Lung (tissue), 12 donors: ENCODE measurements around the gene LARGE1. TPM values are rescaled to one million over a fixed set of nuclear protein-coding genes. Genes with fewer than 3 reads are reported as not detected.

Source experiments
- ATAC-seq: fragments of 200-7000 bp; cut with Tn5 transposase; one replicate; pipeline ENCODE4 v1.9.1; 2020; ENCODE audit warnings: moderate number of reproducible peaks; ENCODE audit not compliant: insufficient read depth, low FRiP score
- DNase-seq, 3 donors: peaks; one replicate each; pipeline ENCODE4 v3.0.0-alpha.2; 2013 to 2017
- H3K27ac ChIP-seq, 2 donors: one replicate each; pipeline ENCODE4 v1.5.1; 2013; ENCODE audit warnings: mild to moderate bottlenecking in 2 of 2, moderate library complexity in 2 of 2, control low read depth in 1 of 2, inconsistent platforms in 1 of 2, low read depth in 1 of 2, low read length in 1 of 2
- H3K27me3 ChIP-seq, 3 donors: one replicate each; pipeline ENCODE4 v1.5.1; 2013; ENCODE audit warnings: low read length in 2 of 3; ENCODE audit not compliant: control insufficient read depth in 3 of 3, insufficient read depth in 3 of 3
- H3K36me3 ChIP-seq, 4 donors: one replicate each; pipeline ENCODE4 v1.5.1; 2013; ENCODE audit warnings: low read length in 4 of 4, mild to moderate bottlenecking in 1 of 4, moderate library complexity in 1 of 4; ENCODE audit not compliant: control insufficient read depth in 4 of 4, insufficient read depth in 4 of 4
- H3K4me1 ChIP-seq, 5 donors: one replicate each; pipeline ENCODE4 v1.5.1; 2013; ENCODE audit warnings: low read length in 5 of 5, mild to moderate bottlenecking in 2 of 5, moderate library complexity in 1 of 5; ENCODE audit not compliant: control insufficient read depth in 5 of 5, insufficient read depth in 5 of 5
- H3K4me3 ChIP-seq: one replicate; pipeline ENCODE4 v1.5.1; 2013; ENCODE audit warnings: mild to moderate bottlenecking, control low read depth, moderate library complexity
- H3K9ac ChIP-seq, 2 donors: one replicate each; pipeline ENCODE4 v1.5.1; 2013; ENCODE audit warnings: low read length in 2 of 2, control low read depth in 1 of 2; ENCODE audit not compliant: insufficient read depth in 1 of 2
- H3K9me3 ChIP-seq, 4 donors: one replicate each; pipeline ENCODE4 v1.5.1; 2013; ENCODE audit warnings: low read length in 3 of 4, mild to moderate bottlenecking in 1 of 4, moderate library complexity in 1 of 4; ENCODE audit not compliant: control insufficient read depth in 4 of 4, insufficient read depth in 3 of 4
- CTCF ChIP-seq: IDR thresholded peaks from 2 replicates; pipeline ENCODE4 v1.5.1; 2012; ENCODE audit warnings: mild to moderate bottlenecking; ENCODE audit errors: control extremely low read depth, extremely low read depth
- WGBS, 2 donors: extraction: QIAGEN DNeasy Blood & Tissue Kit; methylation state at CpG; one replicate each; pipeline ENCODE4 v1.1.7; 2013; 5-methylcytosine and 5-hydroxymethylcytosine counted together
- polyA plus RNA-seq, 2 donors: library from polyadenylated mRNA; stranded (reverse); fragments of 200-250 nt; gene quantifications; one replicate each; pipeline ENCODE4 v1.2.1, GENCODE V29; 2013
- total RNA-seq, 2 donors: library from RNA; depleted of rRNA in 1 of 2; stranded (reverse); fragments of >200 nt in 1 of 2; gene quantifications; one replicate each; pipeline ENCODE4 v1.2.1, GENCODE V29; 2014 to 2021
- donor health status: control.
- donor health status: control.
- donor health status: Bipolar disorder and iron deficiency.
- donor health status: healthy.
- donor health status: DM: yes; HTN: yes; CAD: no.

Gene LARGE1
- total and polyA plus RNA-seq, 4 donors, result 2.9 to 41.1 (median 15.4) TPM

GRCh38 chr22:33832558-33833151, 87.6 kb downstream of the LARGE1 start:
- no peaks in the 10 kb centered on the region for H3K27me3 ChIP-seq
- DNase-seq, result peak in 2 of 3 donors; percentile 27 to 46
- peak overlapping the region in 1 of 2 donors; percentile 67 for H3K27ac ChIP-seq
- no peak for ATAC-seq
- H3K36me3 ChIP-seq, result no peaks in the 10 kb centered on the region
- H3K4me3 ChIP-seq, result no peak overlapping the region
- peaks cover 0 to 2% (median 0%) of the 10 kb centered on the region in 4 donors for H3K9me3 ChIP-seq
- no peak for TF ChIP-seq CTCF
- WGBS, 2 donors, result 72% methylated on average over 7 of the region's 7 CpGs
- H3K9ac ChIP-seq, result no peak overlapping the region
- peaks cover 3 to 33% (median 22%) of the 10 kb centered on the region in 5 donors for H3K4me1 ChIP-seq

- H3K36me3 ChIP-seq, result no peaks in the 10 kb centered on the region
- WGBS, 2 donors, result 74 to 76% methylated on average over 5 of the region's 5 CpGs
- peaks cover 0 to 2% (median 0%) of the 10 kb centered on the region in 4 donors for H3K9me3 ChIP-seq
- no peaks in the 10 kb centered on the region for H3K27me3 ChIP-seq
- TF ChIP-seq CTCF, result no peak
- H3K4me3 ChIP-seq, result no peak overlapping the region
- peak overlapping the region in 1 of 2 donors; percentile 67 for H3K27ac ChIP-seq
- peaks cover 3 to 26% (median 20%) of the 10 kb centered on the region in 5 donors for H3K4me1 ChIP-seq
- no peak overlapping the region for H3K9ac ChIP-seq
- DNase-seq, result no peak
- ATAC-seq, result no peak
Observed at GRCh38 chr22:33831651-33832050, 88.6 kb downstream of the LARGE1 start.

DNA sequence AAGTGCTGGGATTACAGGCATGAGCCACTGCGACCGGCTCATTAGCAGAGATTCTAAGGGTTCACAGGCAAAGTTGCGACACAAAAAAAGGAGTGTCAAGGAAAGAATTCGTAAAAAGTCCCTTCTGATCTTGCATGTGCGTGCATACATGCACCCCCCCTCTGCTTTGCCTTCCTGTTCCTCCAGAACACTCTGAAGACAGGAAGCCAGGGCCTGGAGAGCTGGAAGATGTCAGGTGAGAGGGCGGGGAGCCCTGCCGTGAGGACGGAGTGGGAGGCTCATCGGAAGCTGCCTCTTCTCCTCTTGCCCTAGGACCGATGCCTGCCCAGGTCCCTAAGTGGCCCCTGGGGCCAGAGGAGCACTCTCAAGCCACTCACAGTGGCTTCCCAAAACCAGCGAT, 89.1 kb downstream of the LARGE1 start:
- no peak for ATAC-seq

More for the DNA sequence above, 89.1 kb downstream of the LARGE1 start:
- Histone ChIP-seq H3K36me3 (no peaks in the 10 kb centered on the region), H3K4me1 (peaks cover 3 to 22% (median 20%) of the 10 kb centered on the region in 5 donors), H3K9me3 (peaks cover 0 to 2% (median 0%) of the 10 kb centered on the region in 4 donors), H3K9ac (no peak overlapping the region), H3K4me3 (no peak overlapping the region), H3K27me3 (no peaks in the 10 kb centered on the region), H3K27ac (no peak overlapping the region)
- no peak for DNase-seq
- 71 to 79% methylated on average over 11 of the region's 11 CpGs for WGBS, 2 donors
- TF ChIP-seq CTCF, result no peak
